GM23248 (cell line): ENCODE results near the gene C19orf12. TPM values are rescaled to one million over a fixed set of nuclear protein-coding genes. Genes with fewer than 3 reads are reported as not detected.

Experiments used
- DNase-seq: peaks from one replicate; pipeline ENCODE4 v3.0.0-alpha.2; 2015
- H2AFZ ChIP-seq: fragments of 200-600 bp; sonication (generic); 2 replicates; pipeline ENCODE4 v1.6.1; 2016; ENCODE audit warnings: antibody characterized with exemption
- H3F3A ChIP-seq: fragments of 200-600 bp; sonication (generic); 2 replicates; pipeline ENCODE4 v1.6.1; 2016; ENCODE audit warnings: mild to moderate bottlenecking, antibody characterized with exemption, mixed run types; ENCODE audit not compliant: insufficient read depth
- H3K27ac ChIP-seq: fragments of 200-600 bp; sonication (generic); 2 replicates; pipeline ENCODE4 v1.5.1; 2016; ENCODE audit warnings: mild to moderate bottlenecking
- H3K27me3 ChIP-seq: fragments of 200-600 bp; sonication (generic); replicated peaks from 2 replicates; pipeline ENCODE4 v1.6.1; 2016; ENCODE audit warnings: mild to moderate bottlenecking; ENCODE audit not compliant: insufficient read depth
- H3K36me3 ChIP-seq: fragments of 200-600 bp; sonication (generic); 2 replicates; pipeline ENCODE4 v1.6.1; 2016; ENCODE audit warnings: low read depth, mild to moderate bottlenecking
- H3K4me1 ChIP-seq: fragments of 200-600 bp; sonication (generic); 2 replicates; pipeline ENCODE4 v1.6.1; 2016; ENCODE audit warnings: mild to moderate bottlenecking; ENCODE audit not compliant: insufficient read depth
- H3K4me2 ChIP-seq: fragments of 200-600 bp; sonication (generic); one replicate; pipeline ENCODE4 v1.6.1; 2016; ENCODE audit warnings: mild to moderate bottlenecking; ENCODE audit not compliant: unreplicated experiment
- H3K4me3 ChIP-seq: fragments of 200-600 bp; sonication (generic); 2 replicates; pipeline ENCODE4 v1.5.1; 2016; ENCODE audit warnings: mild to moderate bottlenecking
- H3K79me2 ChIP-seq: fragments of 200-600 bp; sonication (generic); 2 replicates; pipeline ENCODE4 v1.6.1; 2016; ENCODE audit warnings: mild to moderate bottlenecking; ENCODE audit not compliant: insufficient read depth
- H3K9ac ChIP-seq: fragments of 200-600 bp; sonication (generic); 2 replicates; pipeline ENCODE4 v1.6.1; 2016; ENCODE audit warnings: mild to moderate bottlenecking
- H3K9me2 ChIP-seq: fragments of 200-600 bp; sonication (generic); 2 replicates; pipeline ENCODE4 v1.6.1; 2016; ENCODE audit warnings: mixed run types, mild to moderate bottlenecking, moderate library complexity; ENCODE audit not compliant: insufficient read depth
- H3K9me3 ChIP-seq: fragments of 200-600 bp; sonication (generic); one replicate; pipeline ENCODE4 v1.6.1; 2017; ENCODE audit warnings: low read depth
- H4K20me1 ChIP-seq: fragments of 200-600 bp; sonication (generic); 2 replicates; pipeline ENCODE4 v1.6.0; 2016; ENCODE audit not compliant: insufficient read depth
- EZH2 ChIP-seq: fragments of 200-600 bp; sonication (generic); IDR thresholded peaks from 2 replicates; pipeline ENCODE4 v1.6.1; 2018; ENCODE audit warnings: antibody characterized with exemption, mild to moderate bottlenecking; ENCODE audit not compliant: insufficient read depth, poor library complexity, severe bottlenecking
- EZH2phosphoT487 ChIP-seq: fragments of 200-600 bp; sonication (generic); IDR thresholded peaks from 2 replicates; pipeline ENCODE4 v1.6.1; 2018; ENCODE audit warnings: antibody characterized with exemption, moderate library complexity, mild to moderate bottlenecking, low read depth; ENCODE audit not compliant: insufficient read depth
- WGBS, 2 experiments: methylation state at CpG; one replicate each; pipeline ENCODE4 v1.1.6; 2015 to 2017; ENCODE audit warnings: low lambda C conversion rate in 2 of 2, low coverage in 1 of 2; ENCODE audit errors: missing lambda C conversion rate in 2 of 2; 5-methylcytosine and 5-hydroxymethylcytosine counted together
- in situ Hi-C: fragments of 300-500 bp; cut with MboI; formaldehyde crosslinking; loops from 2 replicates; pipeline ENCODE4 v1.15.0; 2020
- polyA plus RNA-seq: library from polyadenylated mRNA; unstranded; fragments of >200 nt; fragmentation: Nextera tagmentation; extraction: Ambion mirVana; gene quantifications from 2 replicates; pipeline ENCODE4 v1.2.1, GENCODE V29; 2016
- total RNA-seq: library from RNA; depleted of rRNA; stranded (reverse); fragments of >200 nt; shearing (Covaris generic); gene quantifications from 2 replicates; pipeline ENCODE4 v1.2.3, GENCODE V29; 2014

The C19orf12 gene
- total and polyA plus RNA-seq, 2 experiments from 2014 or later: 34.2 to 45.7 TPM

- Histone ChIP-seq H3K4me2 (no peak overlapping the region), H3K27me3 (peaks cover 60% of the 10 kb centered on the region), H3K9ac (no peak overlapping the region), H3K79me2 (no peaks in the 10 kb centered on the region), H3K27ac (no peak overlapping the region), H3K9me3 (no peaks in the 10 kb centered on the region), H3F3A (no peaks in the 10 kb centered on the region), H4K20me1 (no peaks in the 10 kb centered on the region), H3K9me2 (no peaks in the 10 kb centered on the region), H2AFZ (no peak overlapping the region), H3K4me3 (no peak overlapping the region), H3K36me3 (no peaks in the 10 kb centered on the region), H3K4me1 (no peaks in the 10 kb centered on the region)
- DNase-seq: no peak
- in situ Hi-C loops: no loop called here
- 52 to 54% methylated on average over 6 of the region's 6 CpGs for WGBS, 2 experiments
- TF ChIP-seq EZH2 (no peak), EZH2phosphoT487 (no peak)
Observed at GRCh38 chr19:29727906-29728305, 12.8 kb upstream of the C19orf12 start.

- no peak overlapping the region for H3K4me3 ChIP-seq
- H3K4me1 ChIP-seq: no peaks in the 10 kb centered on the region
- 42 to 44% methylated on average over 14 of the region's 14 CpGs for WGBS, 2 experiments
- peak overlapping the region; percentile 76; the same call in 1 of the 2 replicates for H2AFZ ChIP-seq
- no peaks in the 10 kb centered on the region for H3K79me2 ChIP-seq
- peaks cover 51% of the 10 kb centered on the region for H3K27me3 ChIP-seq
- no peak overlapping the region for H3K27ac ChIP-seq
- in situ Hi-C loops: no loop called here
- no peaks in the 10 kb centered on the region for H3K36me3 ChIP-seq
- H3K4me2 ChIP-seq: peak overlapping the region; percentile 51
- H4K20me1 ChIP-seq: no peaks in the 10 kb centered on the region
- no peak for DNase-seq
- TF ChIP-seq EZH2phosphoT487 (no peak), EZH2 (peak; percentile 35)
- no peaks in the 10 kb centered on the region for H3K9me3 ChIP-seq
- no peaks in the 10 kb centered on the region for H3K9me2 ChIP-seq
- H3K9ac ChIP-seq: no peak overlapping the region
- no peaks in the 10 kb centered on the region for H3F3A ChIP-seq
Observed at GRCh38 chr19:29724746-29725145, 9.7 kb upstream of the C19orf12 start.

- no peaks in the 10 kb centered on the region for H3K4me1 ChIP-seq
- H3K36me3 ChIP-seq: no peaks in the 10 kb centered on the region
- H3K9me2 ChIP-seq: no peaks in the 10 kb centered on the region
- peak overlapping the region; percentile 51 for H3K4me2 ChIP-seq
- DNase-seq: peak; percentile 50
- H4K20me1 ChIP-seq: no peaks in the 10 kb centered on the region
- no peaks in the 10 kb centered on the region for H3K9me3 ChIP-seq
- H2AFZ ChIP-seq: peak overlapping the region; percentile 76
- TF ChIP-seq EZH2phosphoT487 (no peak), EZH2 (peak; percentile 27)
- no peak overlapping the region for H3K9ac ChIP-seq
- in situ Hi-C loops: no loop called here
- no peaks in the 10 kb centered on the region for H3K79me2 ChIP-seq
- H3K4me3 ChIP-seq: peak overlapping the region; percentile 61
- no peaks in the 10 kb centered on the region for H3F3A ChIP-seq
- peaks cover 47% of the 10 kb centered on the region for H3K27me3 ChIP-seq
- 2 to 3% methylated on average over 36 to 39 of the region's 39 CpGs for WGBS, 2 experiments
- H3K27ac ChIP-seq: no peak overlapping the region
Observed at GRCh38 chr19:29724102-29724641, 9.1 kb upstream of the C19orf12 start.

- 63 to 71% methylated on average over 16 of the region's 16 CpGs for WGBS, 2 experiments
- H3K79me2 ChIP-seq: peaks cover 36% of the 10 kb centered on the region
- H3F3A ChIP-seq: peaks cover 9% of the 10 kb centered on the region; the same call in 1 of the 2 replicates
- H3K27ac ChIP-seq: no peak overlapping the region
- no peak overlapping the region for H3K9ac ChIP-seq
- no peak overlapping the region for H3K4me2 ChIP-seq
- no peak for TF ChIP-seq EZH2phosphoT487
- TF ChIP-seq EZH2: no peak
- DNase-seq: no peak
- no peaks in the 10 kb centered on the region for H3K9me3 ChIP-seq
- in situ Hi-C loops: loop anchor here (10.0 kb wide), 1 partner anchor 102 kb away; no protein-coding TSS in a partner anchor
- no peak overlapping the region for H3K4me3 ChIP-seq
- no peaks in the 10 kb centered on the region for H4K20me1 ChIP-seq
- H2AFZ ChIP-seq: no peak overlapping the region; the same call in 1 of the 2 replicates
- 0 out of 2 replicates have a peak, but pooled peaks cover 4% of the 10 kb centered on the region for H3K36me3 ChIP-seq
- H3K9me2 ChIP-seq: no peaks in the 10 kb centered on the region
- no peaks in the 10 kb centered on the region for H3K27me3 ChIP-seq
- H3K4me1 ChIP-seq: peaks cover 14% of the 10 kb centered on the region
Observed at GRCh38 chr19:29717051-29717450, 2.0 kb upstream of the C19orf12 start.
